ENCODE results near the gene ATP8B2. TPM values are rescaled to one million over a fixed set of nuclear protein-coding genes. Genes with fewer than 3 reads are reported as not detected.

Gene ATP8B2
- total RNA-seq, 1 donor from 2014 or later = 9.2 TPM

GRCh38 chr1:154379301-154379700, 54.0 kb downstream of the ATP8B2 start:
- no peak for DNase-seq
- ATAC-seq = no peak
- intact Hi-C loops (cut with micrococcal nuclease) = no loop called here

- DNase-seq (no peak), ATAC-seq (no peak)
- intact Hi-C loops (cut with micrococcal nuclease) = no loop called here
These were observed 59.5 kb downstream of the ATP8B2 start for GRCh38 chr1:154384650-154385489.

GRCh38 chr1:154386643-154387352, 61.5 kb downstream of the ATP8B2 start:
- no peak for ATAC-seq
- intact Hi-C loops (cut with micrococcal nuclease) = no loop called here
- no peak for DNase-seq

GRCh38 chr1:154391086-154391770, 65.9 kb downstream of the ATP8B2 start:
- ATAC-seq (no peak), DNase-seq (no peak)
- intact Hi-C loops (cut with micrococcal nuclease) = no loop called here

- no peak for ATAC-seq
- intact Hi-C loops (cut with micrococcal nuclease) = no loop called here
- DNase-seq = no peak
These were observed 72.8 kb downstream of the ATP8B2 start for GRCh38 chr1:154398141-154398540.

GRCh38 chr1:154398678-154399077, 73.4 kb downstream of the ATP8B2 start:
- intact Hi-C loops (cut with micrococcal nuclease) = no loop called here
- no peak for ATAC-seq
- no peak for DNase-seq

GRCh38 chr1:154400381-154400801, 75.1 kb downstream of the ATP8B2 start:
- DNase-seq (no peak), ATAC-seq (no peak)
- intact Hi-C loops (cut with micrococcal nuclease) = no loop called here

Other genes starting within 250 kb of the ATP8B2 start
- 0.27 TPM for gene NUP210L, start 170.5 kb upstream of the ATP8B2 start, total RNA-seq
- gene TPM3, start 133.4 kb upstream of the ATP8B2 start, total RNA-seq = 77.1 TPM
- not detected for gene CFAP141, start 119.2 kb upstream of the ATP8B2 start, total RNA-seq
- 95.6 TPM for gene UBAP2L, start 104.6 kb upstream of the ATP8B2 start, total RNA-seq
- 181 TPM for gene HAX1, start 52.9 kb upstream of the ATP8B2 start, total RNA-seq
- 0.27 TPM for gene AQP10, start 4.4 kb upstream of the ATP8B2 start, total RNA-seq
- gene IL6R, start 79.8 kb downstream of the ATP8B2 start, total RNA-seq = 15.3 TPM
- gene TDRD10, start 176.7 kb downstream of the ATP8B2 start, total RNA-seq = 1.9 TPM
- 10.2 TPM for gene SHE, start 176.9 kb downstream of the ATP8B2 start, total RNA-seq
- 68.7 TPM for gene UBE2Q1, start 233.1 kb downstream of the ATP8B2 start, total RNA-seq
- gene CHRNB2, start 242.3 kb downstream of the ATP8B2 start, total RNA-seq = not detected